ENCODE data around the gene SHD.

DNA sequence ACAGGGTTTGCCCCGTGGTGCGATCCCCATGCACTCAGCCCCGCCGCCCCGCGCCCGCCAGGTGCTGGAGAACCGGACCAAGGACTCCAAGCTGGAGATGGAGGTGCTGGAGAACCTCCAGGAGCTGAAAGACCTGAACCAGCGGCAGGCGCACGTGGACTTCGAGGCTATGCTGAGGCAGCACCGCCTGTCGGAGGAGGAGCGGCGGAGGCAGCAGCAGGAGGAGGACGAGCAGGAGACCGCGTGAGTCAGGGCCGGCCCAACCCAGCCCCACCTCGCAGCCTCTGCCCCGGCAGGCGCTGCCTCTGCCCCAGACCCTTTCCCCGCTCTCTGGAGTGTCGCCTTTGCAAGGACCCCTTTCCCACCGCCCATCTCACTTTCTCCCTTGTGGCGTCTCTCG lies 20.9 kb upstream of the SHD start:
- TF ChIP-seq EZH2 (IDR thresholded peaks at IDR 0.05; ENCODE audit: low read length, unreplicated experiment) (no peak), EZH2phosphoT487 (IDR thresholded peaks at IDR 0.05; ENCODE audit: borderline replicate concordance, low read length) (no peak)
- TF ChIP-seq, protein P1, sequence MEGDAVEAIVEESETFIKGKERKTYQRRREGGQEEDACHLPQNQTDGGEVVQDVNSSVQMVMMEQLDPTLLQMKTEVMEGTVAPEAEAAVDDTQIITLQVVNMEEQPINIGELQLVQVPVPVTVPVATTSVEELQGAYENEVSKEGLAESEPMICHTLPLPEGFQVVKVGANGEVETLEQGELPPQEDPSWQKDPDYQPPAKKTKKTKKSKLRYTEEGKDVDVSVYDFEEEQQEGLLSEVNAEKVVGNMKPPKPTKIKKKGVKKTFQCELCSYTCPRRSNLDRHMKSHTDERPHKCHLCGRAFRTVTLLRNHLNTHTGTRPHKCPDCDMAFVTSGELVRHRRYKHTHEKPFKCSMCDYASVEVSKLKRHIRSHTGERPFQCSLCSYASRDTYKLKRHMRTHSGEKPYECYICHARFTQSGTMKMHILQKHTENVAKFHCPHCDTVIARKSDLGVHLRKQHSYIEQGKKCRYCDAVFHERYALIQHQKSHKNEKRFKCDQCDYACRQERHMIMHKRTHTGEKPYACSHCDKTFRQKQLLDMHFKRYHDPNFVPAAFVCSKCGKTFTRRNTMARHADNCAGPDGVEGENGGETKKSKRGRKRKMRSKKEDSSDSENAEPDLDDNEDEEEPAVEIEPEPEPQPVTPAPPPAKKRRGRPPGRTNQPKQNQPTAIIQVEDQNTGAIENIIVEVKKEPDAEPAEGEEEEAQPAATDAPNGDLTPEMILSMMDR (conservative IDR thresholded peaks at IDR 0.05; ENCODE audit: low read depth, low read length), result no peak
